Measurements from ENCODE around the gene PARD3. TPM values are rescaled to one million over a fixed set of nuclear protein-coding genes. Genes with fewer than 3 reads are reported as not detected.

The PARD3 gene
- total RNA-seq, 1 experiment from 2014 or later: 154 TPM

DNA sequence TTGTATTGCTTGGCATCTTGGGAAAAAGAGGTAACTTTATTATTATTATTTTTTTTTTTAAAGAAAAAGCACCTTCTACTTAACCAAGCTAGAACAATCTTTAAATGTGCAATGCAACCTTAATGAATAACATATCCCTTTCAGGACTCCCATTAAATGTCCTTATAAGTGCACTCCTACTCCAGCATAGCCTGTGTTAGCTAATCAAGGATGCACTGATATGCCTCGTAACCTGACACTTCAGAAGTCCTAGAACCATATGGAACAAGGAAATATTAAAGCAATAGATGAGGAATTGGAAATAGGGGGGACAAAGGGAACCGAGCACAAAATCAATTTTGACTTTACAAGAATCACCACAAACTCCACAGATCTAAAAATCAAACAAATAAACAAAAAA lies 522.4 kb downstream of the PARD3 start:
- ATAC-seq (no peak), DNase-seq (no peak)
- Histone ChIP-seq H2AFZ (ENCODE audit: low read length) (no peak overlapping the region), H3K27ac (ENCODE audit: low read length) (no peak overlapping the region), H3K9me2 (replicated peaks; ENCODE audit: low read length) (no peaks in the 10 kb centered on the region), H3F3A (ENCODE audit: low read length, unreplicated experiment) (no peaks in the 10 kb centered on the region), H4K20me1 (ENCODE audit: low read length) (no peaks in the 10 kb centered on the region), H3K36me3 (ENCODE audit: low read depth, low read length) (no peaks in the 10 kb centered on the region), H3K9ac (ENCODE audit: low read length) (no peak overlapping the region), H3K4me1 (ENCODE audit: insufficient read depth, low read length) (peaks cover 33% of the 10 kb centered on the region), H3K27me3 (ENCODE audit: low read length) (no peaks in the 10 kb centered on the region), H3K4me3 (ENCODE audit: low read length) (no peak overlapping the region), H3K79me2 (ENCODE audit: low read length) (no peaks in the 10 kb centered on the region), H3K9me3 (ENCODE audit: low read length) (no peaks in the 10 kb centered on the region), H3K4me2 (ENCODE audit: low read length) (no peak overlapping the region)
- ChIA-PET CTCF (no interaction called here), POLR2A (ENCODE audit: unreplicated experiment) (no interaction called here)
- intact Hi-C loops (cut with micrococcal nuclease): no loop called here
- BruUV-seq (replicated peaks): no TSS peak
- TF ChIP-seq, protein P1, sequence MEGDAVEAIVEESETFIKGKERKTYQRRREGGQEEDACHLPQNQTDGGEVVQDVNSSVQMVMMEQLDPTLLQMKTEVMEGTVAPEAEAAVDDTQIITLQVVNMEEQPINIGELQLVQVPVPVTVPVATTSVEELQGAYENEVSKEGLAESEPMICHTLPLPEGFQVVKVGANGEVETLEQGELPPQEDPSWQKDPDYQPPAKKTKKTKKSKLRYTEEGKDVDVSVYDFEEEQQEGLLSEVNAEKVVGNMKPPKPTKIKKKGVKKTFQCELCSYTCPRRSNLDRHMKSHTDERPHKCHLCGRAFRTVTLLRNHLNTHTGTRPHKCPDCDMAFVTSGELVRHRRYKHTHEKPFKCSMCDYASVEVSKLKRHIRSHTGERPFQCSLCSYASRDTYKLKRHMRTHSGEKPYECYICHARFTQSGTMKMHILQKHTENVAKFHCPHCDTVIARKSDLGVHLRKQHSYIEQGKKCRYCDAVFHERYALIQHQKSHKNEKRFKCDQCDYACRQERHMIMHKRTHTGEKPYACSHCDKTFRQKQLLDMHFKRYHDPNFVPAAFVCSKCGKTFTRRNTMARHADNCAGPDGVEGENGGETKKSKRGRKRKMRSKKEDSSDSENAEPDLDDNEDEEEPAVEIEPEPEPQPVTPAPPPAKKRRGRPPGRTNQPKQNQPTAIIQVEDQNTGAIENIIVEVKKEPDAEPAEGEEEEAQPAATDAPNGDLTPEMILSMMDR (conservative IDR thresholded peaks at IDR 0.05; ENCODE audit: low read depth, low read length): no peak
- TF ChIP-seq EZH2 (IDR thresholded peaks at IDR 0.05; ENCODE audit: low read length, unreplicated experiment) (no peak), EZH2phosphoT487 (IDR thresholded peaks at IDR 0.05; ENCODE audit: borderline replicate concordance, low read length) (no peak)

- H2AFZ ChIP-seq (ENCODE audit: low read length): no peak overlapping the region
- H3K4me1 ChIP-seq (ENCODE audit: insufficient read depth, low read length): peaks cover 31% of the 10 kb centered on the region
- no peaks in the 10 kb centered on the region for H3K27me3 ChIP-seq (ENCODE audit: low read length)
- no peak overlapping the region for H3K9ac ChIP-seq (ENCODE audit: low read length)
- no peak for TF ChIP-seq EZH2 (IDR thresholded peaks at IDR 0.05; ENCODE audit: low read length, unreplicated experiment)
- TF ChIP-seq, protein P1 (conservative IDR thresholded peaks at IDR 0.05; ENCODE audit: low read depth, low read length): no peak
- no peak for TF ChIP-seq EZH2phosphoT487 (IDR thresholded peaks at IDR 0.05; ENCODE audit: borderline replicate concordance, low read length)
- H3K9me2 ChIP-seq (replicated peaks; ENCODE audit: low read length): no peaks in the 10 kb centered on the region
- intact Hi-C loops (cut with micrococcal nuclease): no loop called here
- H3F3A ChIP-seq (ENCODE audit: low read length, unreplicated experiment): no peaks in the 10 kb centered on the region
- ChIA-PET CTCF (no interaction called here), POLR2A (ENCODE audit: unreplicated experiment) (no interaction called here)
- no TSS peak for BruUV-seq (replicated peaks)
- no peaks in the 10 kb centered on the region for H3K79me2 ChIP-seq (ENCODE audit: low read length)
- DNase-seq (no peak), ATAC-seq (no peak)
- no peaks in the 10 kb centered on the region for H4K20me1 ChIP-seq (ENCODE audit: low read length)
- no peak overlapping the region for H3K4me2 ChIP-seq (ENCODE audit: low read length)
- no peak overlapping the region for H3K4me3 ChIP-seq (ENCODE audit: low read length)
- no peaks in the 10 kb centered on the region for H3K9me3 ChIP-seq (ENCODE audit: low read length)
- H3K36me3 ChIP-seq (ENCODE audit: low read depth, low read length): no peaks in the 10 kb centered on the region
- H3K27ac ChIP-seq (ENCODE audit: low read length): no peak overlapping the region
Measured at GRCh38 chr10:34292194-34292565, 522.9 kb downstream of the PARD3 start.

DNA sequence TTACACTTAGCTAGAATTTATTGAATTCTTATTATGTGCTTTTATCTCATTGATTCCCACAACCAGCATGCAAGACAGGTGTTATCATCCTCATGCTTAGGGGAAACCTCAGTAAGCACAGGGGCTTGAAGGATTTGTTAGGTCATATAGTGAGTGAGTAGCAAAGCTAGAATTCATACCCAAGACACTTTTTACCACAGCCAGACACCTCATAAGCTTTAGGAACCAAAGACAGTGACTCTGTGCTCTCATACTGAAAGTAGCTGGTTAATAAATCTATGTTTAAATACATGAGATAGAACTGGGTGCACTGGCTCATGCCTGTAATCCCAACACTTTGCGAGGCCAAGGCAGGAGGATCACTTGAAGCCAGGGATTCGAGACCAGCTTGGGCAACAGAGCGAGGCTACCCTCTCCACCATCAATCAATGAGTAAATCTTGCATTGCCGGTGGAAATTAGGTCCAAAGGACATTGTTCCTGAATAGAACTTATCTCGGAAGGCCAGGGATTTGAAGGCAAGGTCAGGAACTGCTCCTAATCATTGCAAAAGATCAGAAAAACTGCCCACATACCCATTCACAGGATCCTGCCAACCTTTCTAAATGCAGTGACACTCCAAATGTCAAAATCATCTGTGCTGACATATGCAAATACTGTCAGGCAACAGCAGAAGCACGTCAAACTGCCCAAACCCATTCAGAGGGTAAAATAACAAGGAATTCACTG lies 523.5 kb downstream of the PARD3 start:
- H3K27ac ChIP-seq (ENCODE audit: low read length): no peak overlapping the region
- no TSS peak for BruUV-seq (replicated peaks)
- CTCF ChIA-PET: interaction anchor here (0.6 kb wide), 1 partner anchor 330 kb away, joined by 4 read pairs; no protein-coding TSS in a partner anchor
- no peaks in the 10 kb centered on the region for H3K27me3 ChIP-seq (ENCODE audit: low read length)
- H3K79me2 ChIP-seq (ENCODE audit: low read length): no peaks in the 10 kb centered on the region
- no peaks in the 10 kb centered on the region for H4K20me1 ChIP-seq (ENCODE audit: low read length)
- no peak overlapping the region for H2AFZ ChIP-seq (ENCODE audit: low read length)
- intact Hi-C loops (cut with micrococcal nuclease): no loop called here
- no peaks in the 10 kb centered on the region for H3F3A ChIP-seq (ENCODE audit: low read length, unreplicated experiment)
- H3K4me3 ChIP-seq (ENCODE audit: low read length): no peak overlapping the region
- TF ChIP-seq, protein P1 (conservative IDR thresholded peaks at IDR 0.05; ENCODE audit: low read depth, low read length): no peak
- TF ChIP-seq EZH2phosphoT487 (IDR thresholded peaks at IDR 0.05; ENCODE audit: borderline replicate concordance, low read length): no peak
- no peak for TF ChIP-seq EZH2 (IDR thresholded peaks at IDR 0.05; ENCODE audit: low read length, unreplicated experiment)
- no peaks in the 10 kb centered on the region for H3K9me3 ChIP-seq (ENCODE audit: low read length)
- no peak overlapping the region for H3K9ac ChIP-seq (ENCODE audit: low read length)
- H3K9me2 ChIP-seq (replicated peaks; ENCODE audit: low read length): no peaks in the 10 kb centered on the region
- no peak overlapping the region for H3K4me2 ChIP-seq (ENCODE audit: low read length)
- ATAC-seq (no peak), DNase-seq (no peak)
- H3K36me3 ChIP-seq (ENCODE audit: low read depth, low read length): no peaks in the 10 kb centered on the region
- POLR2A ChIA-PET (ENCODE audit: unreplicated experiment): no interaction called here
- peaks cover 31% of the 10 kb centered on the region for H3K4me1 ChIP-seq (ENCODE audit: insufficient read depth, low read length)
